ENCODE measurements around the gene GDAP1L1.

The GDAP1L1 gene

GRCh38 chr20:44247131-44247571 lies at the start of gene GDAP1L1:
Gene GDAP1L1 (plus strand): TSS chr20:44247308. CDS start chr20:44247335, 27 bp downstream.
- H3K4me3 ChIP-seq (replicated peaks in 1 of 2; ENCODE audit: low read depth in 2 of 2, low read length in 2 of 2) = no peak within 1 kb of the TSS
- TF ChIP-seq CTCF (IDR thresholded peaks at IDR 0.05; ENCODE audit: low read depth, low read length) = no peak
- DNase-seq (ENCODE audit: low read depth in 2 of 2) = no peak

GRCh38 chr20:44198872-44199271 lies 48.2 kb upstream of the GDAP1L1 start:
- no peak for DNase-seq (ENCODE audit: low read depth in 2 of 2)
- H3K4me3 ChIP-seq (replicated peaks in 1 of 2; ENCODE audit: low read depth in 2 of 2, low read length in 2 of 2) = no peak overlapping the region
- no peak for TF ChIP-seq CTCF (IDR thresholded peaks at IDR 0.05; ENCODE audit: low read depth, low read length)

- TF ChIP-seq CTCF (IDR thresholded peaks at IDR 0.05; ENCODE audit: low read depth, low read length) = no peak
- DNase-seq (ENCODE audit: low read depth in 2 of 2) = no peak
- H3K4me3 ChIP-seq (replicated peaks in 1 of 2; ENCODE audit: low read depth in 2 of 2, low read length in 2 of 2) = no peak overlapping the region
Observed at GRCh38 chr20:44199877-44200276, 47.2 kb upstream of the GDAP1L1 start.

GRCh38 chr20:44200371-44200770 lies 46.7 kb upstream of the GDAP1L1 start:
- peak in 1 of 2 donors; percentile 17 for DNase-seq (ENCODE audit: low read depth in 2 of 2)
- no peak overlapping the region for H3K4me3 ChIP-seq (replicated peaks in 1 of 2; ENCODE audit: low read depth in 2 of 2, low read length in 2 of 2)
- TF ChIP-seq CTCF (IDR thresholded peaks at IDR 0.05; ENCODE audit: low read depth, low read length) = no peak

- TF ChIP-seq CTCF (IDR thresholded peaks at IDR 0.05; ENCODE audit: low read depth, low read length) = no peak
- H3K4me3 ChIP-seq (replicated peaks in 1 of 2; ENCODE audit: low read depth in 2 of 2, low read length in 2 of 2) = no peak overlapping the region
- DNase-seq (ENCODE audit: low read depth in 2 of 2) = no peak
Observed at GRCh38 chr20:44200983-44201382, 46.1 kb upstream of the GDAP1L1 start.

GRCh38 chr20:44203161-44203560 lies 43.9 kb upstream of the GDAP1L1 start:
- no peak for TF ChIP-seq CTCF (IDR thresholded peaks at IDR 0.05; ENCODE audit: low read depth, low read length)
- H3K4me3 ChIP-seq (replicated peaks in 1 of 2; ENCODE audit: low read depth in 2 of 2, low read length in 2 of 2) = no peak overlapping the region
- peak in 1 of 2 donors; percentile 15 for DNase-seq (ENCODE audit: low read depth in 2 of 2)

- DNase-seq (ENCODE audit: low read depth in 2 of 2) = peak; percentile 91 to 95
- H3K4me3 ChIP-seq (replicated peaks in 1 of 2; ENCODE audit: low read depth in 2 of 2, low read length in 2 of 2) = no peak overlapping the region
- no peak for TF ChIP-seq CTCF (IDR thresholded peaks at IDR 0.05; ENCODE audit: low read depth, low read length)
Observed at GRCh38 chr20:44204156-44204831, 42.8 kb upstream of the GDAP1L1 start.
